HG02798 (cell line): ENCODE measurements around the gene TGFB1I1.

Source experiments
- ATAC-seq: cut with Tn5 transposase; IDR thresholded peaks from one replicate; pipeline ENCODE4 v1.9.1; 2021; ENCODE audit warnings: mild to moderate bottlenecking; ENCODE audit not compliant: unreplicated experiment, poor library complexity

Gene TGFB1I1

DNA sequence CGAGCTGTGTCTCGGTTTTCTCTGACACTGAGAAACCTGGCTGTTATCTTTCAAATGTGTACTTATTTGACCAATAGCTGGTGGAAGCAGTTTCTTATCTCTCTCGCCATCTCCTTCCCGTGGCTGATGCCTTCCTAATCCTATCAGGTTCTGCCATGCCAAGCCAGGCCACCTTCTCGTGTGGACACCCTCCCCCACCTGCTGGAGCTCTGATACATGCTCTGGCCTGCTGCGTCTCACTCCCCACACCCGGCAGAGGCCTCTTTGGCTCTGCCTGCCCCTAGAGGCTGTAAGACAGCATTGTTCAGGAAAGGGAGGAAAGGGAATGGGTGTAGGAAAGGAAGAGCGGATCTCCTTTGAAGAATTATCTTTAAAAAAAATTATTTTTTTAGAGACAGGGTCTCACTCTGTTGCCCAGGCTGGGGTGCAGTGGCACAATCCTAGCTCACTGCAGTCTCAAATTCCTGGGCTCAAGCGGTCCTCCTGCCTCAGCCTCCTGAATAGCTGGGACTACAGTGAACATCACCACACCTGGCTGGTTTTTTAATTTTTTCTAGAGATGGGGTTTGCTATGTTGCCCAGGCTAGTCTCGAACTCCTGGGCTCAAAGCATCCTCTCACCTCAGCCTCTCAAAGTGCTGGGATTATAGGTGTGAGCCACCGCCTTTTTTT lies 20.1 kb upstream of the TGFB1I1 start:
- ATAC-seq: no peak

DNA sequence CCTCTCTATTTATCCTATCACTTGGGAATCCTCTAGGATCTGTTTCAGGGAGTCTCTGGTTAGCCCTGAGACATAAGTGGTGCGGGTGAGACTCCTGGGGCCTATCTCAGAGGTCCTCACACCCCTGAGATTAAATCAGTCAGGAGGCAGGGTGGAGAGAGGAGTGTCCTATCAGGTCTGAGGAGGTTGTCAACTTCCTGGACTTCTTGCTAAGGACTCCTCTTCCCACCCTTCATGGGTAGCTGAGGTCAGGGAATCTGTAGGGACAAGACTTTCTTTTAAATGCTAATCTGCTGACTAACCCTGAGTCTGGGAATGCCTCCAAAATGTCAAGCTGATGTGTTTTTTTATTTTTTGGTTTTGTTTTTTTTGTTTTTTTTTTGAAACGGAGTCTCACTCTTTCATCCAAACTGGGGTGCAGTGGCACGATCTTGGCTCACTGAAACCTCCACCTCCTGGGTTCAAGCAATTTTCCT lies 19.3 kb upstream of the TGFB1I1 start:
- ATAC-seq: no peak

DNA sequence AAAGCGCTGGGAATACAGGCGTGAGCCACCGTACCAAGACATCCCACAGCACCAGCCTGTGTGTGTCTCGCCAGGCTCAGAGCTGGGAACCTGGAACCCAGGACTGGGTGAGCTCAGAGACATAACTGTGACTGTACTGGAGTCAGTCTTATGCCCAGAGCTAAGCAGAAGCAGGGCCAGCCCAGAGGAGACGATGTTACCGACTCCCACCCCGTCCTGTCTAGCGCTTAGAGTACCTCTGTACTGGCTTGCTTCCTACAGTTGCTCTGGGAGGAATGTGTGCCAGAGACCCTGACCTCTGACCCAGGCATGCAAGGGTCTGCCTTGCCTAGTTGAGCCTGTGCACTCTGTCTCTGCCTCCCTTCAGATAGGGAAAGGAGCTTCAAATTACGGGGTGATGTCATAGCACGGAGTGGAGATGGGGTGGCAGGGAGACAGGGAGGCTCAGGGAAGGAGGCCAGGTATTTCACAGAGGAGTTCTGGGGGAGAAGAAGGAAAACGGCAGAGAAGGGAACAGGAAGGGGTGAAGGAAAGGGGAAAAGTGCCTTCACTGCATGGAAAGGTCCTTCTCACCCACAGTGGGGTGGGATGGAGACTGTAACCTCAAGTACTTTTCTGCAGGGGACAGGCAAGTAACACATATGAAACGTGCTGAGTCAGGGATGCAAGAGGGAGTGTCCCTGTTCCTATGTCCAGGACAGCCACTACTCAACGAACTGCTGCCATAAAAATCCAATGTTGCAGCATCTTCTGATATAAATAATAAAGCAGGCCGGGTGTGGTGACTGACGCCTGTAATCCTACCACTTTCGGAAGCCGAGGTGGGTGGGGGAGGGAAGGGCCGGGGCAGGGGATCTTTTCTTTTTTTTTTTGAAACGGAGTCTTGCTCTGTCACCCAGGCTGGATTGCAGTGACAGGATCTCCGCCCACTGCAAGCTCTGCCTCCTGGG lies 18.4 kb upstream of the TGFB1I1 start:
- ATAC-seq: no peak

DNA sequence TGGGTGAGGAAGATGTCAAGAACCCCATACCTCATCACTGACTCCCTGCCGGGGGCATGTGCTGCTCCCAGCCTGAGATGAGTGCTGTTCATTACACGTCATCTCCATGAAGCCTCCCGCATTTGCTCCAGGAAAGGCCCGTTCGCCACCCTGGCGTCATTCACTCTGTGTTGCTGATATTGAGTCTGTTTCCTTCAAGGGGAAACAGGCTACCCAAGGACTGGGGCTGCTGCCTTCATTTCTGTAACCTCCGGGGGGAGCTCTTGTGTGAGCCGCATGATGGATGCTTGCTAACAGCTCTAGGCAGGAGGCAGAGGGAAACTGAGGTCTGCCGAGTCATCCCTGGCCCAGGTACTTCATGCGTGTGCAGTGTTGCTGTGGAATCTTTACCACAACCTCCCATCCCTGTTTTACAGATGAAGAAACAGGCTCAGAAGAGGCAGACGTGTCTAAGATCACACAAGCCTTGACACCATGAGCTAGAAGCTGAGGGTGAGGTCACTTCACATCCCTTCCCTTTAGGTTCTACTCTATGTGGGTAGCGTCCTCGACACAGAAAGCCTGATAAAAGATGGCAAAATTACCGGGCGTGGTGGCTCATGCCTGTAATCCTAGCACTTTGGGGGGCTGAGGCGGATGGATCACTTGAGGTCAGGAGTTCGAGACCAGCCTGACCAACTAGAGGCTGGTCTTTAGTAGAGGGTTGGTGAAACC lies 16.2 kb upstream of the TGFB1I1 start:
- ATAC-seq: no peak

- no peak for ATAC-seq
Observed at GRCh38 chr16:31456988-31457360, 15.0 kb upstream of the TGFB1I1 start.

DNA sequence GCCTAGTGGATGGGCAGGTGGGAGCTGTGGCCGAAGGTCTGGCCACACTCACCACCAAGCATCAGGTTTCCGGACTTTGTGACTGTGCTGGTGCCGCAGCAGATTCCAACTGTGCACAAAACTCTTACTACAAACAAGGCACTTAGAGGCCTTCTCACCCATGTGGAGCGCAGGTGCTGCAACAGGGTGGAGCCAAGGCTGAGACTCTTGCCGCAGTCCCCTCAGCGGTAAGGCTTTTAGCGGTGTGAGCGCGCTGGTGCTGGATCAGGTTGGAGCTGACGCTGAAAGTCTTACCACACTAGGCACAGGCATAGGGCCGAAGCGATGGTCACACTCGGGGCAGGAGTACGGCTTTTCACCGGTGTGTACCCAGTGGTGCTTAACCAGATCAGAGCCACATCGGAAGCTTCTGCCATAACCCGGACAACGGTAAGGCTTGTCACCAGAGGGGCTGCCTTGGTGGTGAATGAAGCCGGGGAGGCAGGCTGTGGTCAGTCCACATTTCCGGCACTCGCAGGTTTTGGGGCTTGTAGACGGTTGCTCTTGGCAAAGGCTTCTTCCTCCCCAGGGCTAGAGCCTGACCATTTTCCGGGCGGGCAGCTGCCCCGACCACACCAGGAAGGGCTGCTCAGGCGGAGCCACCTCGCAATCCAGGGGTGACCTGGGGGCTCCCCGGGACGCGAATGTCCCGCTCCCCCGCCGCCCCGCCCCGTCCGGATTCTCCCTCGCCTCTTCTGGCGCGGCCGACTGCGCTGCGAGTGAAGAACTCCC lies 13.7 kb upstream of the TGFB1I1 start:
- ATAC-seq: peak; percentile 2

DNA sequence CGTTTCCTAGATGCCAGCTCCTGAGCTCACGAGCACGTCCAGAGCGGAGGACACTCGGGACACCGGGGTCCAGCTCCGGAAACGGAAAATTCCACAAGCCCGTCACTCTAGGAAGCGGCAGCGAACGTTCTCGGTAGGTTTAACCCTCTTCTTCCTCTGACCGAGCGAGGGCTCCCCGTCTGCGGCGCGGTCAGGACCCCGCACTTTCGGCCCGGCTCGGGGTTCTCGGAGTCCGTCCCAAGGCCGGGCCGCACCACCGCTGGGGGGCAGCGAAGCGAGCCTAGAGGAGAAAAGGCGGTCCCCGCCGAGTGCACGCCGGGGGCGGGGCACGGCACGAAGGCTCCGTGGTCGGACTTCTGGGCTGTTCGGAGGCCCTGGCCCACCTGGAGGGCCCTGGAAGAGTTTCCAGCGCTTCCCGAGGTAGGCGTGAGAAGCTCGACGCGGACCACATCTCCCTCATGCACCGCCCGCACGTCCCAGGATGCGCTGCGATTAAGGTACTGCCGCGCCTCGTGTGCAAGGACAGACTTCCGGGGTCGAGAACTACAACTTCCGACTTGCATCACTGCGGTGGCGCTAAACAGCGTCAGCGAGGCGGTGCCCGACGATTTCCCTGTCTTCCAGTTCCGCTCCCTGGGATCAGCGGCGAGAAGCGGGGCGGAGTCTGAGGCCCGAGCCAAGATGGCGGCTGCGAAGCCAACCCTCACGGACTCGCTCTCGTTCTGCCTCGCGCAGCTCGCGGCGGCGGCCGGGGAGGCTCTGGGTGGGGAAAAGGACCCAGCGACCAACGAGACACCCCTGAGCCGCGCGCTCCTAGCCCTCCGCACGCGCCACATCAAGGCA lies 12.9 kb upstream of the TGFB1I1 start, which contains the start of gene ARMC5:
Gene ARMC5 (plus strand): TSS at position 658 of the 843 bp plus-strand sequence. CDS start 24 bp downstream, at position 682.
- ATAC-seq: peak; percentile 78

GRCh38 chr16:31459687-31460581 lies 12.0 kb upstream of the TGFB1I1 start:
- peak; percentile 77 for ATAC-seq

GRCh38 chr16:31460582-31461002 lies 11.4 kb upstream of the TGFB1I1 start:
- no peak for ATAC-seq

DNA sequence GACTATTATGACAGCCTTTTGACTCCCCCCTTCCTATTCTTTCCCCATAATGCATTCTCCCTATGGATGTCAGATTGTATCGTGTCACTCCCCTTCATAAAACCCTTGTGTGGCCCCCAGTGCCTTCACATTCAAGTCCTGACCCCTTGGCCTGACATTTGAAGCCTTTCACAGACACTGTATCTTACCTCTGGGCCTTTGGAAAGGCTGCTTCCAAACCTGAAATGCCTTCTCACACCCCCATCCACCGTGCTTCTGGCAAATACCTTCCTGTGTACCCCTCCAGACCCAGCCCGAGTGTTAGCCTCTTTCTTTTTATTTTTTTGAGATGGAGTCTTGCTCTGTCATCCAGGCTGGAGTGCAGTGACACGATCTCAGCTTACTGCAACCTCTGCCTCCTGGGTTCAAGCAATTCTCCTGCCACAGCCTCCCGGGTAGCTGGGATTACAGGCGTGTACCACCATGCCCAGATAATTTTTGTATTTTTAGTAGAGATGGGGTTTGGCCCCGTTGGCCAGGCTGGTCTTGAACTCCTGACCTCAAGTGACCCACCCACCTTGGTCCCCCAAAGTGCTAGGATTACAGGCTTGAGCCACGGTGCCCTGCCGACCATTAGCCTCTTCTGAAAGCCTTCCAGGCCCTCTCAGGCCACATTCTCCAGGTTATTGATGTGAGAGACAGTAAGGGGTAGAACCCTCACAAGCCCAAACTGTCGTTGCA lies 10.6 kb upstream of the TGFB1I1 start:
- ATAC-seq: no peak

DNA sequence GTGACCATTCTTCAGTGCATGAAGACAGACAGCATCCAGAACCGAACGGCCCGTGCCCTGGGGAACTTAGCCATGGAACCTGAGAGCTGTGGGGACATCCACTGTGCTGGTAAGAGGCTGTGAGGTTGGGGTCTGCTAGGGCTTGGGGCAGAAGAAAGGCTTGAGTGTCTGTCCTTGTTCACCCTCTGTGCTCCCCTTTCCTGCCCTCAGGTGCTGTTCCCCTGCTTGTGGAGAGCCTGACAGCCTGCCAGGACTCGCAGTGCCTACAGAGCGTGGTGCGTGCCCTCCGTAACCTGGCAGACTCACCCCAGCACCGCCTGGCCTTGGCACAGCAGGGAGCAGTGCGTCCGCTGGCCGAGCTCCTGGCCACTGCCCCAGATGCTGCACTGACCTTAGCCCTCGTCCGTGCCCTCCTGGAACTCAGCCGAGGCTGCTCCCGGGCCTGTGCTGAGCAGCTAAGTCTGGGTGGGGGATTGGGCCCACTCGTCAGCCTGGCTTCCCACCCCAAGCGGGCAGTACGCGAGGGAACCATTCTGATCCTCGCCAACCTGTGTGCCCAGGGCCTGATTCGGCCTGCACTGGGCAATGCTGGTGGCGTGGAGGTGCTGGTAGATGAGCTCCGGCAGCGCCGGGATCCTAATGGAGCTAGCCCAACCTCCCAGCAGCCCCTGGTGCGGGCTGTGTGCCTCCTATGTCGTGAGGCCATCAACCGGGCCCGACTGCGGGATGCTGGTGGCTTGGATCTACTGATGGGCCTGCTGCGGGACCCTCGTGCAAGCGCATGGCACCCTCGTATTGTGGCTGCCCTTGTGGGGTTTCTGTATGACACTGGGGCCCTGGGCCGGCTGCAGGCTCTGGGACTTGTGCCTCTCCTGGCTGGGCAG lies 9.8 kb upstream of the TGFB1I1 start:
- ATAC-seq: no peak

GRCh38 chr16:31464348-31464769 lies 7.6 kb upstream of the TGFB1I1 start:
- no peak for ATAC-seq

- no peak for ATAC-seq
Observed at GRCh38 chr16:31464781-31465260, 7.1 kb upstream of the TGFB1I1 start.

DNA sequence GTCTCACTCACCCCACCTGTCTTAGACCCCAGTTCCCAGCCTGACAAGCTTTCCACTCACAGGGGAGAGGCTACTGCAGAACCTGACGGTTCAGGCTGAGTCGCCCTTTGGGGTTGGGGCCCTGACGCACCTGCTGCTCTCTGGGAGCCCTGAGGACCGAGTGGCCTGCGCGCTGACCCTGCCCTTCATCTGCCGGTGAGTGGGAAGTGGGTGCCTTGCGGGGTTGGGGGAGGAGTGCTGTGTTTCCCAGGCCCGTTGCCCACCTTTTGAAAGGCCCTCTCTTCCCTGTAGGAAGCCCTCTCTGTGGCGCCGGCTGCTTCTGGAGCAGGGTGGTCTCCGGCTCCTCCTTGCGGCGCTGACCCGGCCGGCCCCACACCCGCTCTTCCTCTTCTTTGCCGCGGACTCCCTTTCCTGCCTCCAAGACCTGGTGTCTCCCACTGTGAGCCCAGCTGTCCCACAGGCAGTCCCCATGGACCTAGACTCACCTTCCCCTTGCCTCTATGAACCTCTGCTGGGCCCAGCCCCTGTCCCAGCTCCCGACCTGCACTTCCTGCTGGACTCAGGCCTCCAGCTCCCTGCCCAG lies 6.1 kb upstream of the TGFB1I1 start:
- ATAC-seq: no peak

GRCh38 chr16:31466381-31466841 lies 5.5 kb upstream of the TGFB1I1 start:
- no peak for ATAC-seq
